HG02885 (cell line): Measurements from ENCODE around the gene STAG3.
A peak's percentile ranks its signal among the peaks of the same experiment; 100 is the strongest.

Source experiments
- ATAC-seq: cut with Tn5 transposase; IDR thresholded peaks from one replicate; pipeline ENCODE4 v1.9.1; 2021; ENCODE audit warnings: mild to moderate bottlenecking; ENCODE audit not compliant: unreplicated experiment, poor library complexity

STAG3 gene

DNA sequence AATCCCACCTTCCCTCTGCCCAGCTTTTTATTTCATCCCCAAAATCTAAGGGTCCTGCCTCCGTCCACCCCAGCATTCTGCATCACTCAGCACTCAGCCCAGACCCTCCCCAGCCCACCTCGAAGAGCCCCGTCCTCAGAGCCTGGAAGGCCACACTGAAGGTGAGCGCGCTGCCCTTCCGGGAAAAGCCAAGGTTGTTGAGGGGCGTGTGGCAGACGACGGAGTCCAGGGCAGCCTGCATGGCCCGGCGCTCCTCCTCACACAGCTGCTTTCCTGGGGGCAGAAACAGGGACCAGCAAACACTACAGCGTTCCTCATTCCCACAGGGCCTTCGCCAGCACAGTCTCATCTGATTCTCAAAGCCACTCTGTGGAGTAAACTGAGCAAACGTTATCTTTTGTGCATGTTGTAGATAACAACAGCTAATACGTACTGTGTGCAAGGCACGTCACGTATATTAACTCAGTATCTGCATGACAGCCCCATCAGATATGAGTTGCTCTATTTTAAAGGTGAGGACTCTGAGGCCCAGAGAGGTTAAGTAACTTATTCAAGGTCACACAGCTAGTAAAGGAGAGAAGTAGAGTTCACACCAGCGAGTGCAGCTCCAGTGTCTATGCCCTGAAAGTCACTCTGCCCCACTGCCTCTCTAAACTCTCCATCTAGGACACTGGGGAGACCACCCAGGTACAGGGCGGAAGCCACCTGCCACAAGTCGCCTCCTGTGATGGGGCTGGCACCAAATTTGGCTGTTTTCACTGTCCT lies 22.0 kb upstream of the STAG3 start:
- ATAC-seq = no peak

DNA sequence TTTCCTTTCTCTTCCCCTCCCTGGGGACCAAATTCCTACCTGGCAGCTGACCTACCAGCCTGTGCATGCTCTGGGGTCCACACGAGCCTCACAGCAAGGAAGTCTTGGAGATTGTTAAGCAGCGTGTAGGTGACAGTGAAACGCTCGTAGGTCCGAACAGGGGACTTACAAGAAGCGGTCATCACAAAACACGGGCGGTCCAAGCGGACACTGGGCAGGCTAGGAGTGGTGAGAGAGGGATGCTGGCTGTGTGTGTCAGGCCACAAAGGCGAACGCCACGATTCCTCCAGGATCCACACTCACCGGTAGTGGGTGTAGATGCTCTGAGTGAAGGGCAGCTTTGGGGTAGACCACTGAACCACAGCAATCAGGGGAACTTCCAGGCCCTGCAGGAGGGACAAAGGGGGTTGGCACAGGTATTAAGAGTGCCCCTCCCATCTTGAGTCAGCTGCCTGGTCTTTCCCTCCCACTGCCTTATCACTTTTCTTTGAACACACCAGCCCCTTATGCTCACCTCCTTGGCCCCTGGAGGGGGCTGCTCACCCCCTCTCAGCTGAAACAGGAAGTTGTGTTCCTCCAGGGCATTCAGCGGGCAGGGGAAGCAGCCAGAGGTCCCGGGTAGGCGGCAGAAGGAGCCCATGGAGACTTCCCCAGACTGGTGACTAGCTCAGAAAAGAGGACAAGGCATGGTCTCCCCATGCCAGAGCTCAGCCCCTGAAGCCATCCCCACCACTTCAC lies 21.2 kb upstream of the STAG3 start:
- no peak for ATAC-seq

DNA sequence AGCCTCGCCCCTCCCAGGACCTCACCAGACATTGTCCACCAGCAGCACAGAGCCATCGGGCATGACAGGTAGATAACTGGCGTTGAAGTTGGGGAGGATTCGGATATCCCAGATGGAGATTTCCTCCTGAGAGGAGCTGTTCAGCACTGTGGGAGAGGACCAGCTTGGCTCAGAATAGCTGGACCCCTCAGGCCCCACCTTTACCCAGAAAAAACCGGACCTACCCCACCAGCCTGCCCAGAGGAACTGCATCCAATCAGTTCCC lies 20.7 kb upstream of the STAG3 start:
- no peak for ATAC-seq

- no peak for ATAC-seq
These were observed 20.1 kb upstream of the STAG3 start for GRCh38 chr7:100157334-100158228.

DNA sequence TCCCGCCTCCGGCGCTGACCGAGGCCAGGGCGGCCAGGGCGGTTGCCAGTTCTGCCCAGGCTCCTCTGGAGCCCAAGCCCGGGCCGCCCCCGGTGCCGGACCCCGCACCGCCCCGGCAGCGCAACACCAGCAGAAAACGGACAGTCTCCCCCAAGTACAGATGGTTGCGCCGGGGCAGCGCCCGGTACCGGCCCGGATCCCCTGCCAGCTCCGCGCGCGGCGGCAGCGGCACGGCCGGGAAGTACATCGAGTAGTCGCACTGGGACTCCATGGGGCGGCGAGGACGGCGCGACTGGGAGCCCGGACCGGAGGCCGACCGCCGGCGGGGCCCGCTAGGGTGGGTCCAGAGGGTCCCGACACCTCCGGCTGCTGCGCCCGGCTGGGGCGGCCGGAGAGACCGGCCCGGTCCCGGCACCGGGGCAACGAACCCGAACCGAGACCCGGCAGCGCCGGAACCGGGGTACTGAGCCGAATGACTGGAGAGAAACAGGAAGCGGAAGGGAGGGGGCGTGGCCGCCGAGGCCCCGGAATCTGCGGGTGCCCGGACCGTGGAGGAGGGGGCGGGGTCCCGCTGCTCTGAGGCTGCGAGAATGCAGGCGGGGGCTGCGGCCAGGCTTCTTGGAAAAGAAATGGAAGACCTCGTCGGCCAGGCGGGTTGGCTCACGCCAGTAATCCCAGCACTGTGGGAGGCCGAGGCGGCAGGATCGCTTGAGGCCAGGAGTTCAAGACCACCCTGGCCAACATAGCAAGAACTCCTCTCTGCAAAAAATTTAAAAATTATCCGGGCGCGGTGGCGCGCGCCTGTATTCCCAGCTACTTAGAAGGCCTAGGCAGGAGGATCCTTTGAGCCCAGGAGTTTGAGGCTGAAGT lies 19.3 kb upstream of the STAG3 start, which contains the start of gene TRAPPC14:
TSS of gene TRAPPC14 (minus strand) at position 495 of the 870 bp plus-strand sequence. CDS start at position 271, 224 bp downstream.
- ATAC-seq = peak; percentile 85

DNA sequence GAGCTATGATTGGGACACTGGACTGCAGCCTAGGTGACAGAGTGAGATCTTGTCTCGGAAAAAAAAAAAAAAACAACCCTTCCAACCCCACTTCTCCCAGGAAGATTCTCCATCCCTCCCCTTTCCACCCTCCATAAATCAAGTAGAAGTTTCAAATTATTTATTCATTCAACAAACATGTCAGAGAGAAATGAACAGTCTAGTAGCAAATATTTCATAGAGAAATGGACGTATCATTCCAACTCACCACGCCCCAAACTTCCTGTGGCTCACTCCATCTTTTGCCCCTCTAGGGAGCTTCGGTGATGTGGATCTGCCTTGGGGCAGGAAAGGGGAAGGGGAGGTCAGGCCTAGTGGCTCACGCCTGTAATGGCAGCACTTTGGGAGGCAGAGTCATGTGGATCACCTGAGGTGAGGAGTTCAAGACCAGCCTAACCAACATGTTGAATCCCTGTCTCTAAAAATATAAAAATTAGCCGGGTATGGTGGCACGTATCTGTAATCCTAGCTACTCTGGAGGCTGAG lies 18.6 kb upstream of the STAG3 start:
- ATAC-seq = no peak

- ATAC-seq = no peak
These were observed 17.7 kb upstream of the STAG3 start for GRCh38 chr7:100160067-100160466.

DNA sequence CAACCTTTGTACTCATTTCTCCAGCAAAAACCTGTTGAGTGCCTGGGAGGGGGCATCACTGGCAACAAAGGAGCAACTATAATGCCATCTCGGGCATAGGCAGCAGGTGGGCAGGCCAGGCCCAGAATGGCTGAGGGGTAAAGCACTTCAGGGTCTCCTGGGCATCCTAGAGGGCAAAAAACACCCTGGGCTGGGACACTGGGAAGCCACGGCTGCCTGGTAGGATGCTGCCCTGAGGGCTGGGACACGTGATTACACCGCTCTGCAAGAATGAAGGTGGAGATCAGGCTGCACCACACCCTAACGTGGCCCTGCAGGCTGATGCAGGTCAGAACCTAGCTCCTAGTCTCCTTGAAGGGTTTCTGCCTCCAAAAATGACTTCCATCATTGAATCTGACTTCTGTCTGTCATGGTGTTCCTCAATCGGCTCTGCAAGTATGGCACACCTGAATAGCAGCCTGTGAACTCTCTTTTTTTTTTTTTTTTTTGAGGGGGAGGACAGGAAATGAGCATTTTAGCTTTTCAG lies 14.6 kb upstream of the STAG3 start:
- no peak for ATAC-seq

GRCh38 chr7:100163871-100164270 lies 13.8 kb upstream of the STAG3 start:
- ATAC-seq = no peak

GRCh38 chr7:100166317-100166940 lies 11.3 kb upstream of the STAG3 start:
- no peak for ATAC-seq

DNA sequence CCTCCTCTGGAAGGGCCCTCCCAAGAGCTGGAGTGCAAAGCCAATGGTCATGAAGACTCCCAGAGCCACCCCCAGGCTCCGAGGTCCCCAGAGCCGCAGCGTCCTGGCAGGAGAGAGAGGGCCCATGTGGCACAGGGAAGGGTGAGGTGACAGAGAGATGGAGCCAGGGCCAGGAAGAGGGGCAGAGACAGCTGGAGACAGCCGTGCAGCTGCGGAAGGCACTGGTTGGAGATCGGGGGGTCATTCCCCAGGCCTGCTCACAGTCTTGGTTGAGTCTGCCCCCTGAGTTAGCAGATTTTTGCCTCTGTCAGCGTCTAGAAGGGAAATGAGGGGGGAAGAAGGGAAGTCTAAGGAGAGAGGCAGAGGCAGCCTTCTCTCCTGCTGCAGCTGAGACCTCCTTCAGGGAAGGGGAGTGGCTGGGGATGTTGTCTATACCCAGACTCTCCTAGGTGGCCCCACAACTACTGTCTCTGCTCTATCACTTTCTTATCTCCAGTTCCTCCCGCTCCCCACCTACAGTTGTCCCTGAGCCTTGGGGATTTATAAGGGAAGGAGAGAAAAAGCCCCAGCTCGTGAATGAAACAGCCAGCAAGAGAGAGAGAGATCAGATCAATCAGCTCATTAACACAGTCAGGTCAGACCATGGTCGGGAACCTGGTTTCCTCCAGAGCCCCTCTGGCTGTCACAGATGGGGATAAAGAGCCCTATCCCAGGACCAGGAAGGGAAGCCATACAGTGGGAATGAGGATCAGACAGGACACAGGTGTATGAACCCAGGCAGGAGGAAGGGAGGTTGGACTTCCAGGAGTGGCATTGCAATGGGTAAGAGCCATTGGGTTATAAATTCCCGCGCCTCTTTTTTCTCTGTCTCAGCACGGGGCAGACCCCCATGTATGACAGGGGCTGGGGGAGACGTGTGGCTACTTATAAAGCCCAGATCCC lies 10.5 kb upstream of the STAG3 start:
- no peak for ATAC-seq

GRCh38 chr7:100167912-100168323 lies 9.8 kb upstream of the STAG3 start:
- no peak for ATAC-seq

- no peak for ATAC-seq
These were observed 8.4 kb upstream of the STAG3 start for GRCh38 chr7:100169147-100169850.

DNA sequence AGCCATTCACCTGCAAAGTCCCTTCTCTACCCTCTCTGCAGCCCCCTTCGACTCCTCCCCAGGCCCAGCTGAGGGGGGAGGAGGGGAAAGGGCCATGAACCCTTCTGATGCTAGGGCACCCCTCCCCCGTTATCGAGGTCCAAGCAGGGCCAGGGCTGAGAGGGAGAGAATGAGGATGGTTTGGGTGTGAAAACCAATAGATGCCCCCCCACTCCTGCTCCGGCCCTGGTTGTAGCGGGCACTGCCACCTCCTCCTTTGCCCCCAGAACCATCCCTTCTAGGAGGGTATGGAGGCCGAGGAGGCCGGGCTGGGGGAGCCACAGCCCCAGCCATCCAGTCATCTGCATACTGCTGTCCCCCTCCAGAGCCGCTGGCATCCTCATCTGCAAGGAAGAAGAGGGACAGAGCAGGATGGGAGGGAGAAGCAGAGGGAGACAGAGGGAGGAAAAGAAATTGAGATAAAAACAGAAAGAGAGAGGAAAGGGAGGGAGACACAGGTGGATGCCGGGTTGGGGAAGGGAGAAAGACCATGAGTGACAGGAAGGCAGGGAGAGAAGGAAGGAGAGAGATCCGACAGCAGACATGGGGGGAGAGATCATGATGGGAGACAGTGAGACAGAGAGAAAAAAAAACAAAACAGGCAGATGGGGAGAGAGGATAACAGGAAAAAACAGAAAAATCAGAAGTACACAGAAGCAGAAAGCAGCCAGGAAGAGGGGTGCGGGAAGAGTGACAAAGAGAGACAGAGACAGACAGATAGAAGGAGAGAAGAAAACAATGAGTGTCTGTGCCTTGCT lies 7.4 kb upstream of the STAG3 start:
- ATAC-seq = no peak

DNA sequence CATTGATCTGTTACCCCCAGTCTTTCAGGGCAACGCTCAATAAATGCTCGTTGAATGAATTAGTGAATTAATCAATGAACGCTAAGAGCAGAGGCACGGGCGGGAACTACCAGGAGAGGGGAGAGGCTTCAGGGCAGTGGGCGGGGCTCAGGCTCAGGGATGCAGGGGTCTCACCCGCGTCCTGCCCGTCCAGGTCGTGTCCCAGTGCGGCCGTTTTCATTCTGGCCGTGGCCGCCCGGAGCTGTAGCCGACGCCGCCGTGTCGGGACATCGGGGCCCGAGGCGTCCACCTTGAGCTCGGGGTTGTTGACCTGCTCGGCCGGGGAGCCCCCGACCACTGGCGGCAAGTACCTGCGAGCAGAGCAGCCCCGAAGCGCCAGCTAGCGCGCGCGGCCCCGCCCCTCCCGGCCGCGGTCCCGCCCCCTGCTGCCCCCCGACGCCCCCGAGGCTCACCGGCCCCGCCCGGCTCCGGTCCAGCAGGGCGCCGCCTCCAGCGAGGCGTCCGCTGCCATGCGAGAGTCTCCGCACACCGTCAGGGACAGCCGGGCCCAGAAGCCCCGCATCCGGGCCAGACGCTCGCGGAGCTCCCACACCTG lies 6.5 kb upstream of the STAG3 start:
- no peak for ATAC-seq

- ATAC-seq = no peak
These were observed 5.9 kb upstream of the STAG3 start for GRCh38 chr7:100171840-100172239.
